T-helper 2 cell (primary cell): Measurements from ENCODE around the gene SRCIN1.
A peak's percentile ranks its signal among the peaks of the same experiment; 100 is the strongest.

ENCODE experiments used
- DNase-seq, 5 experiments: peaks; one replicate each; pipeline versions ENCODE4 v3.0.0 to v3.0.0-alpha.2; 2012 to 2022

Gene SRCIN1

DNA sequence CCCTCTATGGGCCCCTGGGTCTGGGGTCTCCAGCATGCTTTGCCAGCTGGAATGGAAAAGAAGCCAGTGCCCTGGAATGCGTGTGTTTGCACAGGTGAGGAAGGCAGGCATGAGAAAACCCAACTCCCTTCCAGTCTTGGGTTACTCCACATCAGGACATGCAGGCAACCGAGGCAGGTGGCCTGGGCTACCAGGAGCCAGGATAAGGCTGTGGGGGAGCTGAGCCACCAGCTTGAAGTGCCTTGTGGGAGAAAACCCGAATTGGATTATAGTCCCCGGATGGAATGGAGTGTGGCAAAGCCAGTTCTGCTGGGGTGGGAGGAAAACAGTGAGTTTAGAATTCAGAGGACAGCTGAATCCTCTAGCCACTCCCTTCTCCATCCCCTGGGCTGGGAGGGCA lies 7.2 kb downstream of the SRCIN1 start:
- DNase-seq = peak in 1 of 5 experiments; percentile 13

GRCh38 chr17:38597375-38597774 lies 8.4 kb downstream of the SRCIN1 start:
- DNase-seq = no peak

GRCh38 chr17:38596651-38597050 lies 9.1 kb downstream of the SRCIN1 start:
- no peak for DNase-seq

- no peak for DNase-seq
These were observed 9.9 kb downstream of the SRCIN1 start for GRCh38 chr17:38595892-38596291.

DNA sequence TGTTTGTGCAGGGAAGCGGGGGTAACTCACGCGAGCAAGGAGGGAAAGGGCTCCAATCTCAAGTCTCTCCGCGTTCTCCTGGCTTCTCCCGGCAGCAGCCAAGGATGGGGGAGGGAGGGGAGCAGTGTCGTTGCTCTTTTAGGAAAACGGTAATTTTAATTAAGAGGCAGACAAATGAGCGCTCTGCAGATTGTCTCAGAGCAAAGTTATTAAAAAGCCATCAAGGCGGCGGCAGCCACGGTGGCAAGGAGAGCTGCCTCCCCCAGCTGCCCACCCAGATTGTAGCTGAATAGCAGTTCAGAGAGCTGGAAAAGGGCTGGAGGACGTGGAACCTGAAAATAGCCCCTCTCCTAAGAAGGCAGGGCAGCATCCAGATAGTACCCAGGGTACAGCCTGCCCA lies 11.6 kb downstream of the SRCIN1 start:
- no peak for DNase-seq

GRCh38 chr17:38592487-38592886 lies 13.3 kb downstream of the SRCIN1 start:
- no peak for DNase-seq

- DNase-seq = peak in 2 of 5 experiments; percentile 37 to 79
These were observed 14.0 kb downstream of the SRCIN1 start for GRCh38 chr17:38591759-38592241.

GRCh38 chr17:38590988-38591758 lies 14.6 kb downstream of the SRCIN1 start:
- no peak for DNase-seq

- no peak for DNase-seq
These were observed 16.2 kb downstream of the SRCIN1 start for GRCh38 chr17:38589462-38590114.

DNA sequence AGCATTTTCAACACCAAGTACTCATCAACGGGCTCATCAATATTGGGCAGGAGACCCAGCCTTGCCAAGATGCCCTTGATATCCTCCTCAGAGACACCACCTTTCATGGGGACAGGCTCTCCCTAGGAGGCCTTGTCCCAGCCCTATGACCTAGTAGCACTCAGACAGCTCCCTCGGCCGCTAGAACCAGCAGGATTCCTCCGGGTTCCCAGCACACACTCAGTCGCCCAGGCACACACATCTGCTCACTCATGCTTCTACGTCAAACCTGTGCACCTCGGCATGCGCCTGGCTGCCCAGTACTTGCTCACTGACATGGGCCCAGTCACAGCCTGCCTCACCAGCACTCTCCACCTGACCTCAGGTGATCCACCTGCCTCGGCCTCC lies 17.0 kb downstream of the SRCIN1 start:
- no peak for DNase-seq

- no peak for DNase-seq
These were observed 17.6 kb downstream of the SRCIN1 start for GRCh38 chr17:38587947-38588787.

GRCh38 chr17:38587203-38587602 lies 18.5 kb downstream of the SRCIN1 start:
- DNase-seq = no peak

DNA sequence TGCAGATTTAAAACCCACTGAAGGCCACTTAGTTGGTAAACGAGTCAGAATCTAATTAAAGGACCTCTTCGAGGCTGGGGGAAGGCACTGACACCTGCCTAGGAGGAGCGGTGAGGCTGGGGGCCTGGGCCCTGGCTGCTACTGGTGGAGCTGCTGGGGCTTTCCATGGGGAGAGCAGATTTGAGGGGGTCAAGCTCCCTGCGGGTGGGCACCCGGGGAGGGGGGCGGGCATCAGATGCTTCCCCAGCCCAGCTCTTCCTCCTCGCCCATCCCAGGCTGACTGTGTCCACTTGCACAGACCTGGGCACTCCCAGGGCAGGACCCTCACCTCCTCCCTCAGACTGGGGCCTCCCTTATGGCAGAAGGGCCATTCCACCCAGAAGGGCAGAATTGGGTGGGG lies 19.0 kb downstream of the SRCIN1 start:
- no peak for DNase-seq

DNA sequence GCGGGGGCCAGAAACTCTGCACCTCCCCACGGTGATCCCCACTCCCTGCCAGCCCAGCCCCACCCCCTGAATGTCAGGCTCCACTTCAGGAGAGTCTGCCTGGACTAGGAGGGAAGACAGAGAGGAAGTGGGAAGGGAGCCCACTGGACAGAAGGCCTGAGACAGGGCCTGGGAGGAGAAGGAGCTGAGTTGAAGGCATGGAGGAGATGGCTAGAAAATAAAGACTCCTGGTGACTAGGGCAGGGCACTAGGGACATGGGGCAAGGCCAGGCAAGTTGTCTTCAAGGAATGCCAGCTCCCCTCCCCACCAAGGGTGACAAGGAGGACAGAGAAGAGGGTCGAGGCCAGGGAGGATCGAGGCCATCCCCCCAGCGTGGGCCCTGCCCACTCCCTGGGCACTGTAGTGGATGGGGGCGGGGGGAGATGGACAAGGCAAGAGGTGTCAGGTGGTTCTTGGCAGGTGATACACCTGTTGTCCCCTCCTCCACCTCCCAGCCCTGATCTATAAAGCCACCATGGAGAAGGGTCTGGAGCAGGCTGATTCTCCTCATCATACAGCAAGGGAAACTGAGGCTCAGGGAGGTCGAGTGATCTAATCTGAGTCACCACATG lies 19.7 kb downstream of the SRCIN1 start:
- DNase-seq = no peak

DNA sequence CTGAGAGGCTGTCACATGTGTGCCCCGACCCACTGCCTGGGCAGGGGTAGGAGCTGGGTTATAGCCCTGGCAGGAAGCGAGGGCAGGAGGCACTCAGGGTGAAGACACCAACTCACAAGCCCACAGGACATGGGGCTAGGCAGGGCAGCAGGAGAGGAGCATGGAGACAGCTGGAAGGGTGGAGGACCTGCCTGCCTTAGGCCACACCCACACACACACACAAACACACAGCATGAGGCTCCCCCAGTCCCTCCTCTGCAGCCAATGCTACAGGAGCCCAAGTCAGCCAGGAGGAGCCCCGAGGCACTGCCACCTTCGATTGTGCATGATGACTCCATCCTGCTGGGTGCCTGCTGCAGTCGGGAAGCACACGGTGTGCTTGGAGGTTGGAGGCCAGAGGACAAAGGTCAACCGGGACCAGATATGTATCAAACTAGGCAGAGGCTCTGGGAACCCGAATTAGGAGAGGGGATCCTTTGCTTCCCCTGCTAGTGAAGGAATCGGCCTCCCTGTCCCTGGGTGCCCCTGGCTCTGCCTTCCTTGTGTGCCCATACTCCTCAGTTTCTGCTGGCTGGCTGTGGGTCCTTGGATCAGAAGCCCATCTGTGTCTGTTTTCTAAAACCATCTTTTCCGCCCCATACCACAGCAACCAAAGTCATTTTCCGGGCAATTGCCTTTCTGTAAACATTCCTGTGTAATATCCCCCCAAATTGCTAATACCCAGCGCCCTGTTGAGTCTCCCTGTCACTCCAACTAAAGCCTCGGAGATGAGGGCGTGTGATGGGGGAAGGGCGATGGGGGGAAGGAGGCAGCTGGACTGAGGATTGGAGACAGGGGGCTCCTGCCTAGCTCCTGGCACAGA lies 20.5 kb downstream of the SRCIN1 start:
- DNase-seq = no peak

GRCh38 chr17:38584350-38584925 lies 21.3 kb downstream of the SRCIN1 start:
- DNase-seq = peak; percentile 30 to 47 (median 40)

GRCh38 chr17:38583828-38584349 lies 21.9 kb downstream of the SRCIN1 start:
- no peak for DNase-seq

GRCh38 chr17:38583176-38583575 lies 22.6 kb downstream of the SRCIN1 start:
- DNase-seq = no peak

GRCh38 chr17:38582069-38582468 lies 23.7 kb downstream of the SRCIN1 start:
- DNase-seq = no peak

- DNase-seq = no peak
These were observed 25.8 kb downstream of the SRCIN1 start for GRCh38 chr17:38579934-38580333.

- no peak for DNase-seq
These were observed 26.7 kb downstream of the SRCIN1 start for GRCh38 chr17:38579083-38579480.
